GM21381 (cell line): Measurements from ENCODE around the gene CRABP1.

Experiments
- ATAC-seq: cut with Tn5 transposase; IDR thresholded peaks from one replicate; pipeline ENCODE4 v1.9.1; 2021; ENCODE audit warnings: mild to moderate bottlenecking, moderate library complexity; ENCODE audit not compliant: unreplicated experiment

CRABP1 gene

GRCh38 chr15:78343276-78344060, 3.3 kb downstream of the CRABP1 start:
- ATAC-seq: no peak

- no peak for ATAC-seq
These were observed 5.4 kb downstream of the CRABP1 start for GRCh38 chr15:78345396-78346125.

GRCh38 chr15:78347586-78348543, 7.7 kb downstream of the CRABP1 start:
- no peak for ATAC-seq

GRCh38 chr15:78350058-78350457, 9.9 kb downstream of the CRABP1 start:
- no peak for ATAC-seq

- no peak for ATAC-seq
These were observed 11.4 kb downstream of the CRABP1 start for GRCh38 chr15:78351539-78351938.

- no peak for ATAC-seq
These were observed 12.9 kb downstream of the CRABP1 start for GRCh38 chr15:78353093-78353492.

- no peak for ATAC-seq
These were observed 15.0 kb downstream of the CRABP1 start for GRCh38 chr15:78355177-78355576.

GRCh38 chr15:78358102-78358870, 18.1 kb downstream of the CRABP1 start:
- ATAC-seq: no peak

- no peak for ATAC-seq
These were observed 19.1 kb downstream of the CRABP1 start for GRCh38 chr15:78359041-78359808.

- no peak for ATAC-seq
These were observed 20.2 kb downstream of the CRABP1 start for GRCh38 chr15:78360367-78360801.

GRCh38 chr15:78360958-78361718, 21.0 kb downstream of the CRABP1 start:
- ATAC-seq: no peak

- no peak for ATAC-seq
These were observed 21.8 kb downstream of the CRABP1 start for GRCh38 chr15:78361771-78362506.

GRCh38 chr15:78362716-78363380, 22.7 kb downstream of the CRABP1 start:
- no peak for ATAC-seq

GRCh38 chr15:78363381-78363734, 23.2 kb downstream of the CRABP1 start:
- ATAC-seq: no peak

GRCh38 chr15:78364233-78364632, 24.1 kb downstream of the CRABP1 start:
- ATAC-seq: no peak

GRCh38 chr15:78365917-78366316, 25.8 kb downstream of the CRABP1 start:
- no peak for ATAC-seq

GRCh38 chr15:78366342-78366741, 26.2 kb downstream of the CRABP1 start:
- ATAC-seq: no peak

- ATAC-seq: no peak
These were observed 28.5 kb downstream of the CRABP1 start for GRCh38 chr15:78368651-78369050.
